A673 (cell line): Measurements from ENCODE around the gene FAM222B. TPM values are rescaled to one million over a fixed set of nuclear protein-coding genes. Genes with fewer than 3 reads are reported as not detected.

Source experiments
- BruUV-seq: library from RNA; stranded (reverse); fragments of 400-500 nt; replicated peaks from 2 replicates; lab custom pipeline; 2021; lab: Mats Ljungman, UMichigan
- CTCF ChIA-PET: fragments of 300-600 bp; sonication (Branson Sonifier 250); formaldehyde crosslinking; loops from one replicate; lab custom pipeline; 2022; ENCODE audit warnings: antibody characterized with exemption; lab: Charles Lee
- POLR2A ChIA-PET: fragments of 300-600 bp; sonication (Branson Sonifier 250); formaldehyde crosslinking; loops from one replicate; lab custom pipeline; 2022; ENCODE audit warnings: antibody characterized with exemption; ENCODE audit not compliant: low non-redundant PET; lab: Charles Lee
- DNase-seq: peaks from one replicate; pipeline ENCODE4 v3.0.0-alpha.2; 2015; ENCODE audit warnings: low spot score
- H3K27ac ChIP-seq: fragments of 200-600 bp; sonication (generic); 2 replicates; pipeline ENCODE4 v1.5.1; 2016; ENCODE audit warnings: mixed run types, low read depth, mild to moderate bottlenecking, mixed read lengths, antibody characterized with exemption, low read length; ENCODE audit not compliant: poor library complexity, severe bottlenecking
- H3K27me3 ChIP-seq: fragments of 200-600 bp; sonication (generic); replicated peaks from 2 replicates; pipeline ENCODE4 v1.6.1; 2017; ENCODE audit warnings: mixed run types, low read depth, mild to moderate bottlenecking, mixed read lengths, antibody characterized with exemption, low read length; ENCODE audit not compliant: insufficient read depth, poor library complexity
- H3K36me3 ChIP-seq: fragments of 200-600 bp; sonication (generic); 2 replicates; pipeline ENCODE4 v1.6.1; 2016; ENCODE audit warnings: mixed run types, mild to moderate bottlenecking, mixed read lengths, antibody characterized with exemption, low read length; ENCODE audit not compliant: insufficient read depth, poor library complexity, severe bottlenecking
- H3K4me1 ChIP-seq: fragments of 200-600 bp; sonication (generic); 2 replicates; pipeline ENCODE4 v1.6.1; 2017; ENCODE audit warnings: mixed run types, mild to moderate bottlenecking, mixed read lengths, antibody characterized with exemption, low read length; ENCODE audit not compliant: insufficient read depth, poor library complexity, severe bottlenecking
- H3K4me3 ChIP-seq: fragments of 200-600 bp; sonication (generic); 2 replicates; pipeline ENCODE4 v1.5.1; 2016; ENCODE audit warnings: low read depth, mixed run types, mild to moderate bottlenecking, mixed read lengths, low read length; ENCODE audit not compliant: poor library complexity, severe bottlenecking
- H3K9me3 ChIP-seq: fragments of 200-600 bp; sonication (generic); 2 replicates; pipeline ENCODE4 v1.6.1; 2016; ENCODE audit warnings: mixed run types, low read depth, mild to moderate bottlenecking, mixed read lengths, antibody characterized with exemption, low read length; ENCODE audit not compliant: poor library complexity, severe bottlenecking
- EZH2 ChIP-seq: fragments of 200-600 bp; sonication (generic); IDR thresholded peaks from 2 replicates; pipeline ENCODE4 v1.6.1; 2017; ENCODE audit warnings: borderline replicate concordance, low read depth, mild to moderate bottlenecking, mixed read lengths, antibody characterized with exemption, low read length; ENCODE audit not compliant: poor library complexity, severe bottlenecking
- intact Hi-C: fragments of 100-400 bp; cut with micrococcal nuclease; formaldehyde crosslinking; loops from one replicate; pipeline ENCODE4 v1.10.0; 2022; ENCODE audit not compliant: unreplicated experiment
- total RNA-seq: library from RNA; stranded (reverse); gene quantifications from 2 replicates; pipeline ENCODE4 v1.2.3, GENCODE V29; 2021
- TF ChIP-seq, protein P1 (sequence below): fragments of 300-800, 200-600 bp; sonication (generic); conservative IDR thresholded peaks from 2 replicates; pipeline ENCODE4 v1.5.1; 2017; ENCODE audit warnings: low read depth, mild to moderate bottlenecking, antibody characterized with exemption, low read length, moderate library complexity, mixed read lengths

FAM222B gene
- total RNA-seq, 1 experiment from 2014 or later: 27.3 TPM

DNA sequence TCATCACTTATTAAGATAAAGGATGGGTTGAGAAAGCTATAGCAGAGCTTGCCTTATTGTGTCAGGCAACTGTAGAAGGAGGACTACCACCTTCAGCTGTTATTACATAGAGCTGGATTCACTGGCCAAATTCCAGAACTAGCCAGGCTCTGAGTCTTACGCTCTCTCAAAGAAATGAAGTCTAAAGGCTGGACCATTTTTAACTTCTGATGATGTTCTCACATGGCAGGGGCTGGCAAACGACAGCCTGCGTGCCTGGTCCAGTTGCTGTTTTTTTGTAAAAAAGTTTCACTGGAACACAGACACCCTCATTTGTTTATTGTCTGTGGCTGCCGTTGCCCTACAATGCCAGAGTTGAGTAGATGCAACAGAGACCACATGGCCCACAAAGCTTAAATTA lies 77.6 kb downstream of the FAM222B start:
- TF ChIP-seq, protein P1, sequence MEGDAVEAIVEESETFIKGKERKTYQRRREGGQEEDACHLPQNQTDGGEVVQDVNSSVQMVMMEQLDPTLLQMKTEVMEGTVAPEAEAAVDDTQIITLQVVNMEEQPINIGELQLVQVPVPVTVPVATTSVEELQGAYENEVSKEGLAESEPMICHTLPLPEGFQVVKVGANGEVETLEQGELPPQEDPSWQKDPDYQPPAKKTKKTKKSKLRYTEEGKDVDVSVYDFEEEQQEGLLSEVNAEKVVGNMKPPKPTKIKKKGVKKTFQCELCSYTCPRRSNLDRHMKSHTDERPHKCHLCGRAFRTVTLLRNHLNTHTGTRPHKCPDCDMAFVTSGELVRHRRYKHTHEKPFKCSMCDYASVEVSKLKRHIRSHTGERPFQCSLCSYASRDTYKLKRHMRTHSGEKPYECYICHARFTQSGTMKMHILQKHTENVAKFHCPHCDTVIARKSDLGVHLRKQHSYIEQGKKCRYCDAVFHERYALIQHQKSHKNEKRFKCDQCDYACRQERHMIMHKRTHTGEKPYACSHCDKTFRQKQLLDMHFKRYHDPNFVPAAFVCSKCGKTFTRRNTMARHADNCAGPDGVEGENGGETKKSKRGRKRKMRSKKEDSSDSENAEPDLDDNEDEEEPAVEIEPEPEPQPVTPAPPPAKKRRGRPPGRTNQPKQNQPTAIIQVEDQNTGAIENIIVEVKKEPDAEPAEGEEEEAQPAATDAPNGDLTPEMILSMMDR: no peak
- TF ChIP-seq EZH2: no peak
- Histone ChIP-seq H3K9me3 (no peaks in the 10 kb centered on the region), H3K4me3 (no peak overlapping the region), H3K36me3 (no peaks in the 10 kb centered on the region), H3K4me1 (peaks cover 23% of the 10 kb centered on the region), H3K27ac (no peak overlapping the region), H3K27me3 (no peaks in the 10 kb centered on the region)
- CTCF ChIA-PET: interaction anchor here (1.0 to 2.1 kb wide), 2 partner anchors 12 to 352 kb away, joined by 8 read pairs; no protein-coding TSS in a partner anchor
- intact Hi-C loops: no loop called here
- POLR2A ChIA-PET: no interaction called here
- BruUV-seq: no TSS peak
- no peak for DNase-seq

DNA sequence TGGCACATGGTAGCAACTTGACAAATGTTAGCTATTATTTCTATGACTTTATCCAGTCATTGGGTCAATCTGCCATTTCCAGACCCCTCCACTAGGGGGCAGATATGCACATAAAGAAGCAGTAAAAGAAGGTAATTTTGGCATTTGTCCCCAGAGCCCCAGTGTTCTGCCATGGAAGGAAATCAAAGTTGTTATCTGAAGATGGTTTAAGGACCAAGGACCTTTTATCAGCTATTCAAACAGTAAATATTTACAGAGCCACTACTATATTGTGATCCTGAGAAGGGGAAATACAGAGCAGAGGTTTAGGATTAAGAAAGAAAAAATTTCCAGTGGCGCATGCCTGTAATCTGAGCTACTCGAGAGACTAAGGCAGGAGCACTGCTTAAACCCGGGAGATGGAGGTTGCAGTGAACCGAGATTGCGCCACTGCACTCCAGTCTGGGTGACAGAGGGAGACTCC lies 78.8 kb downstream of the FAM222B start:
- TF ChIP-seq, protein P1: peak; percentile 96
- no peak for TF ChIP-seq EZH2
- Histone ChIP-seq H3K27ac (no peak overlapping the region), H3K27me3 (no peaks in the 10 kb centered on the region), H3K9me3 (no peaks in the 10 kb centered on the region), H3K4me3 (no peak overlapping the region), H3K4me1 (peaks cover 29% of the 10 kb centered on the region), H3K36me3 (peaks cover 8% of the 10 kb centered on the region)
- peak; percentile 89 for DNase-seq
- CTCF ChIA-PET: interaction anchor here (0.6 to 2.3 kb wide), 27 partner anchors 9 to 353 kb away, joined by 3 to 10 read pairs (median 5); partner anchors contain the start of genes DHRS13, FAM222B, FLOT2 and NEK8
- intact Hi-C loops: loop anchor here (1.0 to 5.0 kb wide), 4 partner anchors 33 to 139 kb away; partner anchors contain the start of genes DHRS13 and FAM222B
- no TSS peak for BruUV-seq
- POLR2A ChIA-PET: interaction anchor here (0.6 kb wide), 1 partner anchor 163 kb away, joined by 3 read pairs; no protein-coding TSS in a partner anchor

- Histone ChIP-seq H3K27me3 (no peaks in the 10 kb centered on the region), H3K27ac (no peak overlapping the region), H3K4me1 (peaks cover 29% of the 10 kb centered on the region), H3K36me3 (peaks cover 14% of the 10 kb centered on the region), H3K4me3 (no peak overlapping the region), H3K9me3 (no peaks in the 10 kb centered on the region)
- no peak for DNase-seq
- TF ChIP-seq EZH2: no peak
- TF ChIP-seq, protein P1: no peak
- ChIA-PET POLR2A (interaction anchor here (0.6 kb wide), 1 partner anchor 164 kb away, joined by 3 read pairs; no protein-coding TSS in a partner anchor), CTCF (interaction anchor here (0.5 to 2.3 kb wide), 26 partner anchors 10 to 353 kb away, joined by 3 to 10 read pairs (median 4); partner anchors contain the start of genes DHRS13, FAM222B, FLOT2 and NEK8)
- no TSS peak for BruUV-seq
- intact Hi-C loops: loop anchor here (1.0 to 5.0 kb wide), 4 partner anchors 34 to 140 kb away; partner anchors contain the start of genes DHRS13 and FAM222B
Measured at GRCh38 chr17:28763137-28763799, 79.3 kb downstream of the FAM222B start.
